AG10803 (cell line): ENCODE measurements around the gene ISY1.

Experiments
- DNase-seq: peaks from one replicate; pipeline ENCODE4 v3.0.0; 2010; ENCODE audit warnings: low read depth
- H3K4me3 ChIP-seq: 2 replicates; pipeline ENCODE4 v1.5.1; 2011; ENCODE audit warnings: mild to moderate bottlenecking, low read length, control low read depth
- TF ChIP-seq, protein P1 (sequence below): conservative IDR thresholded peaks from 2 replicates; pipeline ENCODE4 v1.5.1; 2011; ENCODE audit warnings: mild to moderate bottlenecking, low read length, control low read depth, inconsistent platforms

Gene ISY1

DNA sequence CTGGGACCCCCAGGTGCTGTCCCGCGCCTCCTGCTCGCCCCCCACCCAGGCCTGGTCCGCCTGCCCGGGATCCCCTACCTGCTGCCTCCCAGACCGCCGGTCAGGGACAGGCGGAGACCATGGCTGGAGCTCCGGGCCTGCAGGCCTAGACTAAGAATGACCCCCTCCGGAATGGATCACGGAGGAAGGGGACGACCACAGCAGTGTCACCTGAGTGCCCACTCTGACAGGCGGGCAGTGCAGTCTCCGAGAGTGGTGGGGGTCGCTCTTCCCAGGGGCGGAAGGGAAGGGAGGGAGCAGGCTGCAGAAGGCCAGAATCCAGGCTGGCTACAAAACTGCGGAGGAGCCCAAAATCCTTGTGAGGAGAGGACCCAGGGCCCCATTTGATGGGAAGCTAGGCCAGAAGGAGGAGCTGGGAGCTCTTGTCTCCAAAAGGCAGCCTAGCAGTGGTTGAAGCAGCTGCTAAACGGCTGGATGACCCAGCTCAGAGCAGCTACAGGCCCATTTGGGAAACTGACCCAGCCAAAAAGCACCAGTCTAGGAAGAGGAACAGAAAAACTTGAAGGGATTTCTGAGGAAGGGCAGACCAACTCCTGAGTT, 38.4 kb downstream of the ISY1 start:
- H3K4me3 ChIP-seq, result no peak overlapping the region
- DNase-seq, result peak; percentile 17
- TF ChIP-seq, protein P1, sequence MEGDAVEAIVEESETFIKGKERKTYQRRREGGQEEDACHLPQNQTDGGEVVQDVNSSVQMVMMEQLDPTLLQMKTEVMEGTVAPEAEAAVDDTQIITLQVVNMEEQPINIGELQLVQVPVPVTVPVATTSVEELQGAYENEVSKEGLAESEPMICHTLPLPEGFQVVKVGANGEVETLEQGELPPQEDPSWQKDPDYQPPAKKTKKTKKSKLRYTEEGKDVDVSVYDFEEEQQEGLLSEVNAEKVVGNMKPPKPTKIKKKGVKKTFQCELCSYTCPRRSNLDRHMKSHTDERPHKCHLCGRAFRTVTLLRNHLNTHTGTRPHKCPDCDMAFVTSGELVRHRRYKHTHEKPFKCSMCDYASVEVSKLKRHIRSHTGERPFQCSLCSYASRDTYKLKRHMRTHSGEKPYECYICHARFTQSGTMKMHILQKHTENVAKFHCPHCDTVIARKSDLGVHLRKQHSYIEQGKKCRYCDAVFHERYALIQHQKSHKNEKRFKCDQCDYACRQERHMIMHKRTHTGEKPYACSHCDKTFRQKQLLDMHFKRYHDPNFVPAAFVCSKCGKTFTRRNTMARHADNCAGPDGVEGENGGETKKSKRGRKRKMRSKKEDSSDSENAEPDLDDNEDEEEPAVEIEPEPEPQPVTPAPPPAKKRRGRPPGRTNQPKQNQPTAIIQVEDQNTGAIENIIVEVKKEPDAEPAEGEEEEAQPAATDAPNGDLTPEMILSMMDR, result no peak

DNA sequence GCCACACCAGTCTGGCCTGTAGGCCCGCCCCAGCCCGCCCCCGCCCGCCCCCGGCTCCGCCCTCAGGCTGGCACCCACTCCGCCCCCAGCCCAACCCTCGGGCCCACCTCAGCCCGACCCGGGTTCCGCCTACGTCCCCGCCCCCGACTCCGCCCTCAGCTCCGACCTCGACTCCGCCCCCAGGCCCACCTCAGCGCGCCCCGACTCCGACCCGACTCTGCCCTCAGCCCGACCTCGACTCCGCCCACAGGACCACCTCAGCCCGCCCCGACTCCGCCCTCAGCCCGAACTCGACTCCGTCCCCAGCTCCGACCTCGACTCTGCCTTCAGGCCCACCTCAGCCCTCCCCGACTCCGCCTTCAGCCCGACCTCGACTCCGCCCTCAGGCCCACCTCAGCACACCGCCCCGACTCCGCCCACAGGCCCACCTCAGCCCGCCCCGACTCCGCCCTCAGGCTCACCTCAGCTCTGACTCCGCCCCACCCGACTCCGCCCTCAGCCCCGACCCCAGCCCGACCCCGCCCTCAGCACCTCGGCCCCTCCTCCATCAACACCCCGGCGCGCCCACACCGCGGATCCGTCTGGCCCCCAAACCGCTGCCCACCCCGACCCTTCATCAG, 39.0 kb downstream of the ISY1 start, which contains the start of gene RAB43:
Gene RAB43, minus strand, starts transcription at position 13 of the 620 bp plus-strand sequence. CDS start 315 bp downstream, outside the sequence.
- peak within 1 kb of the TSS; percentile 87 for H3K4me3 ChIP-seq
- DNase-seq, result peak; percentile 62
- TF ChIP-seq, protein P1, result no peak

DNA sequence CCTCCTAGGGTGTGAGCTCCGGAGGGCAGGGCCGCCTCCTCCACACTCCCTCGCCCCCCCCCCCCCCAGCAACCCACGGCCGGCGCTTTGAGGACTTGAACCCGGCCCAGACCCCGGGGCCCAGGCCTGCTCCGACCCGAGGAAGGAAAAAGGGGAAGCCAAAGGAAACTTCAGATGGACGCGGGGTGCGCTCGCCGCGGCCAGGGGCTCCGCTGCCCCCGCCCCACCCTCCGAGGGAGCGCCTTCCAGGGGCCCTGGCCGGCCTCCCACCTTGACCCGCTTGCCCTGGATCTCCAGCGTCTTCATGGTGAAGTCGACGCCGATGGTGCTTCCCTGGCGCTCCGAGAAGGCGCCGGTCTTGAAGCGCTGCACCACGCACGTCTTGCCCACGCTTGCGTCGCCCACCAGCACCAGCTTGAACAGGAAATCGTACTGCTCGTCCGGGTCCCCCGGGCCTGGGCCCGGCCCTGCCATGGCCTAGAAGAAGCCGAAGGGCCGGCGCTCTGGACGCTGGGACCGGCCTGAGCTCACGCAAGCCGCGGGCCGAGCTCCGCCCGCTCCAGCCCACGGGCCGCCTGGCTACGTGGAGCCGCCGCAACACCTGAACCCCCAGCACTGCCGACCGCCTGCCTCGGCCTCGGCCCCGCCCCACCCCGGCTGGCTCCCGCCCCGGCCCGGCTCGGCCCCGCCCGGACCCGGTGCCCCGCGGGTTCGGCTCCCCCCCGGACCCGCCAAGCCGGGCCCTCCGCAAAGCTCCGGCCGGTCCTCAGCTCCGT, 39.7 kb downstream of the ISY1 start:
- TF ChIP-seq, protein P1, result no peak
- peak overlapping the region; percentile 87 for H3K4me3 ChIP-seq
- no peak for DNase-seq

DNA sequence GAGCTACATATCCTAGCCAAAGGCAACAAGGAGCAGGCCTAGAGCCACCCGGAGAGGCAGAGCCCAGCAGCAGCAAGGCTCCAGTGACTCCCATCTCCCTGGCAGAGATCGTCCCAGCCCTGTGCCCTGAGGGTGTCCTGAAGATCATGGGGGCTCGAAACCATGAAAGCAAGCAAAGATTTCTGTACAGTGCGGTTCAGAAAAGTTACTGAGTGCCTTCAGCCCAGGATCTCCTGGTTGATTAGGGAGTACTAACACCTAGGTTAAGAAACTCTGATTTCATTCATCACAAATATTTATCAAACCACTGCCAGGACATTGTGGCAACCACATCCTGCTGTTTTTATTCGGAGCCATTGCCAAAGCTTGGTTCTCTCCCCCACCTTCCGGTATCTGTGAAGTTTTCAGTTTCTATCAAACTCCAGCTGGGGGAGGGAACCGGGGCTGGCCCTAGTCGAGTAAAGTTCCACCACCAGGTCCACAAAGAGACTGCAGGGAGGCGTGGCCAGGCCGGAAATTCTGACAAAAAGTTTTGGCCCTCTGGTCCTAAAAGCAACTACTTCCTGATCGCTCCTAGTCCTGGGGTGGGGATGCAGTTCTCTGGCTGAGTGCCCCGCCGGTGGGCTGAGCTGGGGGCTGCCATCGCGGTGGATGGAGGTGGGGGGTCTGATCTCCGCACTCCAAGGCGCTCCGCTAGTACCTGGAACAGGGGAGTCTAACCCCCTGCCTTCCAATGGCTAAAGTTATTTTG, 40.4 kb downstream of the ISY1 start:
- peak; percentile 89 for DNase-seq
- H3K4me3 ChIP-seq, result peak overlapping the region; percentile 87
- TF ChIP-seq, protein P1, result peak; percentile 50

DNA sequence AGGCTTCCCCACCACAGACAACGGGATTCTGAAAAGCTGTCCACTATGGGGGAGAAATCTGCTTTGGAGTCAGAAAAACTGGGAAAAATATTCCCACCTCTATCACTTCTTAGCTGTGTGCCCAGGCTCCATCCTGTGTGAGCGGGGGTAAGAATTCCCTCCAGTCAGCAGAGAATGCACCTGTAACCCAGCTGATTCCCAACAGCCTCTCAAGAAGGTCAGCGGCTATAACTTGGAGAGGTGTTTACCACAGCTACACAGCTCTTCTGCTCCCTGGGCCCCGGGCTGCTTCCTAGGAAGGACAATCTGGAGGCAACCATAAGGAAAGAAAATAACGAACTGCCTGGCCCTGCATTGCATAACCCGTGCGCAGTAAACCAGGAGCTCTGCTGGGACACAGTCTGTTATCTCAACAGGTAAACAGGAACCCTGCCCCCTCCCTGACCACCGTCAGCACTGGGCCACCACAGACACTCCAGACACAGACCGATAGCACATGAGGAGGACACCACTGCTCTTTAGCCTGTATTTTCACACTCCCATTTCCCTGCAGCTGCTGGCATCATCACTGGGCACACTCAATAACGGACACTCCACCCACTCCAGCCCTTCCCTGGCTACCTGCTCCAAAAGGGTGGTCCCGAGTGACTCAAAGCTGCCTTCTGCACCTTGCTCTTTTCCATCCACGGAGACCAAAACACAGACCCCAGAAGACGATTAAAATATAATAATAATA, 41.3 kb downstream of the ISY1 start:
- TF ChIP-seq, protein P1, result no peak

DNA sequence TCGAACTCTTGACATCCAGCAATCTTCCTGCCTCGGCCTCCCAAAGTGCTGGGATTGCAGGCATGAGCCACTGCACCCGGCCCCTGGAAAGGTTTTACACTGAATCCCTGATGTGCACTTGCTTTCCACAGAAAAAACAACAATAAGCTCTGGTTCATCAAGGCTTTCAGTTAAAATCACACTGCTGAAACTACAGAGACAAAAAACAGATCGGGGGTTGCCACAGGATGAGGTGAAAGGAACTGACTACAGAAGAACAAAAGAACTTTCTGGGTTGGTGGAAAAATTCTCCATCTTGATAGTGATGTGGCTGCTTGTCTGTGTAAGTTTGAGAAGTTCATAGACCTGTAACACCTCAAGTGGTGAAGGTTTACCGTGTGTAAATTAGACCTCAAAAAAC, 42.1 kb downstream of the ISY1 start:
- DNase-seq, result no peak
- TF ChIP-seq, protein P1, result no peak
- no peak overlapping the region for H3K4me3 ChIP-seq

More for the DNA sequence above, 41.3 kb downstream of the ISY1 start:
- DNase-seq, result no peak
- H3K4me3 ChIP-seq, result peak overlapping the region; percentile 87
